Cortex of kidney (tissue), 1 donor: ENCODE measurements around the gene ZNF668.
"Not testable (repeated sequence)": the region's sequence is repeated elsewhere in the genome, so short reads cannot be mapped to it uniquely, and the experiment has no call there.

Experiments used
- DNase-seq: peaks from one replicate; lab custom pipeline; 2025; lab: John Stamatoyannopoulos, UW

Gene ZNF668

DNA sequence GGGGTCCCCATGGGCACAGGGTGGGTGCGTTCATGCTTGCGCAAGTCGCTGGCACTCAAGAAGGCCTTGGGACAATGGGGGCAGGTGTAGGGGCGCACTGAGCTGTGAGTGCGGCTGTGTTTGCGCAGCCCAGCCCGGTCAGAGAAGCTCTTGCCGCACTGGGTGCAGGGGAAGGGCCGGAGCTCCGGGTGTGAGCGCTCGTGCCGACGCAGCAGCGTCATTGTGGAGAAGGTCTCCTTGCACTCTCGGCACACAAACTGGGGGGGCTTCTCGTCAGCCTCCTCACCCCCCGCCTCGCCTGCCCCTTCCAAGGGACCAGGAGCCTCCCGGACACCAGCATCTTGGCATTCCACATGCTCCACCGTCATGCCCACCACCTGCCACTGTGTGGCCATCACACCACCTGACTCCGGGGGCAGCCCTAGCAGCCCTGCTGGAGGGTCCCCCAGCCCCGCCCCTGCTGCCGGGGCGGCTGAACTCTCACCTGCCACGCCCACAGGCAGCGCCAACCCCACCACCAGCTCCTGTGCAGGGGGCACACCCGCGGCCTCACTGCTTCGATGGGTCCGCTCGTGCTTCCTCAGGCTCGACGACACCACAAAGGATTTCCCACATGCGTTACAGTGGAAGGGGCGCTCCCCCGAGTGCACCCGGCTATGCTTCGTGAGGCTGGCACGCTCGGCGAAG, 12.8 kb downstream of the ZNF668 start:
- DNase-seq, result no peak

DNA sequence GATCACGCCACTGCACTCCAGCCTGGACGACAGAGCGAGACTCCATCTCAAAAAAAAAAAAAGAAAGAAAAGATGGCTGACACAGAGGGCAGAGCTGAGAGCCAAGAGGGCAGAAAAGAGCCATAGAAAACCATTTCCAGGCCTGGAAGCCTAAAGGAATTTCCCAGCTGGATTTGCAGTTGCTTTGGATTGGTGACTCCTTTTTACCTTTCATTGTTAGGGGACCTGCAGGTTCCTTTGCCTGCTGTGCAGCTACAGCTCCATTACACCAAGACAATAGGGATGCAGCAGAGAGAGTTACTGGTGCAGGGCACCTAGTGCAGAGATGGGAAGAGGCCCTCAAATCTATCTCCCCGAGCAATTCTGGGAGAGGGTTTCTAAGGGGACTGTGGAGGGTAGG, 18.4 kb downstream of the ZNF668 start:
- no peak for DNase-seq

DNA sequence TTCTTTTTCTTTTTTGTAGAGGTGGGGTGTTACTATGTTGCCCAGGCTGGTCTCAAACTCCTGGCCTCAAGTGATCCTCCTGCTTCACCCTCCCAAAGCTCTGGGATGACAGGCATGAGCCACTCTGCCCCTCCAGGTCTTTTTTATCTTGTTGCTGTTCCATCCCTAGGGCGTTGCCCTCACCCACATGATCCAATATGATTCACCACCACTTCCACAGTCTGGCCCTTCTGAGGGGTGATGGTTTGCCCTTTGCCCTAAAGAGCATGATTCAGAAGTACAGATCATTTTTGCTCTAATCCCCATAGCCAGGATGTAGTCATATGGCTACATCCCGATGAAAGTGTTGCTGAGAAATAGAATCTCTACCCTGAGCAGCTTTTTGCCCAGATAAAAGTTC, 21.9 kb downstream of the ZNF668 start:
- no peak for DNase-seq

DNA sequence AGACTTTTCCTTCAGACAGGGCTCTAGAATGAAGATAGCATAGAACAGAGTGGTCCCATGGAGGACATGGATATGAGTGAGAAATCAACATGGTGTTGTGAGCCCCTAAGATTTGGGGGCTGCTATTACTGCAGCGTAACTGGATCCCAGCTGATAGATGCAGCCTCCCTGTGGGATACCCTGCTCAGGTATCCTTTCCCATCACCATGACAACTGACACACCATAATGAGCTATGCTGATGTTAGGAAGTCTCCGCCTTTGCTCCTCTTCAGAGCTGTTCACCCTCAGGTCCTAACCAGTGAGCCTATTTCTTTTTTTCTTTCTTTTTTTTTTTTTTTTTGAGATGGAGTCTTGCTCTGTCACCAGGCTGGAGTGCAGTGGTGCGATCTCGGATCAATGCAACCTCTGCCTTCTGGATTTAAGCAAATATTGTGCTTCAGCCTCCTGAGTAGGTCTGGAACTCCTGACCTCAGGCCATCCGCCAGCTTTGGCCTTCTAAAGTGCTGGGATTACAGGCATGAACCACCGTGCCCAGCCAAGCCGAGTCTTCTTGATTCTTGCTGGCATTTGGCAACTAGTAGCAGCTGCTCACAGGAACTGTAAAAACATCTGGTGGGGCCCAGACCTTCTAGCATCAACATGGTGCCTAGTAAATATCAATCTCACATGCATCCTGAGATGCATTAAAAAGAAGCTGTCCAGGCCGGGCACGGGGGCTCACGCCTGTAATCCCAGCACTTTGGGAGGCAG, 23.6 kb downstream of the ZNF668 start:
- DNase-seq, result no peak

DNA sequence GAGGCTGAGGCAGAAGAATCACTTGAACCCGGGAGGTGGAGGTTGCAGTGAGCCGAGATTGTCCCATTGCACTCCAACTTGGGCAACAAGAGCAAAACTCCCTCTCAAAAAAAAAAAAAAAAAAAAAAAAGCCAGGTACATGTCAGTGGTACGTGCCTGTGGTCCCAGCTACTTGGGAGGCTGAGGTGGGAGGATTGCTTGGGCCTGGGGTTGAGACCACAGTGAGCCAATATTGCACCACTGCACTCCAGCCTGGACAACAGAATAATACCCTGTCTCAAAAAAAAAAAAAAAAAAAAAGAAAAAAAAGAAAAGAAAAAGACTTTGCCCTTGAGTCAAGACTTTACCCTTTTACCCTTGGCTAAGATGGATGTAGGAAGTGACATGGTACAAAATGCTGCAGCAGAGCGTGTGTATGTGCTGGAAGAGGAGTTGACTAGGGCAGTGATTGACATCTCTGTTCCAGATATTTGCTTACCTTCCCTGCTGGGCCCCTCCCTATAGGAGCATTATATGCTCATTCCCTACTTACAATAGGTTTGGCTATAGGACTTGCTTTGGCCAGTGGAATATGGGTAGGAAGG, 30.1 kb downstream of the ZNF668 start:
- DNase-seq, result no peak

DNA sequence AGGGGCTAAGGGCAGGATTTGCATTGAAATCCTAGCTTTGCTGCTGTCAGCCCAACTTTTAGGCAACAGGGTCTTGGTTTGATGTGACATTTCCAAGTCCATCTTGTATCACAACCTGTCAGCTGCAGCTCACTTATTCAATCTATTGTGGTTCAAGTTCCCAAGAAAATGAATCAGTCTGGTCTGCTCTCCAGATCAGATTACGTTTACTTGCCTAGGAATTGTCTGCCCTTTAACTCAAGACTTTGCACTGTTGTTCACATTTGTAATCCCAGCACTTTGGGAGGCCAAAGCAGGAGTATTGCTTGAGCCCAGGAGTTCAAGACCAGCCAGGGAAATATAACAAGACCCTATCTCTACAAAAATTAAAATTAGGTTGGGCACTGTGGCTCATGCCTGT, 30.7 kb downstream of the ZNF668 start:
- no peak for DNase-seq

DNA sequence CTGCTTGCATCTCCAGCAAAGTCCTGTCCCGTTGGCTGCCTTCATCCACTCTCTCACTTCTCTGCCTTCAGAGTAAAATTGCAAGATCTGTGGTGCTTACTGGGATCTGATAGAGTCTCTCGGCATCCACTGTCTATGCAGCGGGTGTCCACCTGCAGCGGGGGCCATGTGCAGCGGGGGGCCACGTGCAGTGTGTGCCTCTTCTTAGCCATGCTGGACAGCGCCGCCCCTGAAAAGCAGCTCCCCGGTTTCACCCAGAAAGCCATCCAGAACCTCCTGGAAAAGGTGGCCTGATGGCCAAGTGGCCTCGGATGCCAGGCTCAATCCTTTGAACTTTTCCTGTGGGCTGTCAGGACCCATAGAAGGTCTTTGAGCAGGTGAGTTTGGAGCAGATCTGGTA, 31.2 kb downstream of the ZNF668 start:
- no peak for DNase-seq

DNA sequence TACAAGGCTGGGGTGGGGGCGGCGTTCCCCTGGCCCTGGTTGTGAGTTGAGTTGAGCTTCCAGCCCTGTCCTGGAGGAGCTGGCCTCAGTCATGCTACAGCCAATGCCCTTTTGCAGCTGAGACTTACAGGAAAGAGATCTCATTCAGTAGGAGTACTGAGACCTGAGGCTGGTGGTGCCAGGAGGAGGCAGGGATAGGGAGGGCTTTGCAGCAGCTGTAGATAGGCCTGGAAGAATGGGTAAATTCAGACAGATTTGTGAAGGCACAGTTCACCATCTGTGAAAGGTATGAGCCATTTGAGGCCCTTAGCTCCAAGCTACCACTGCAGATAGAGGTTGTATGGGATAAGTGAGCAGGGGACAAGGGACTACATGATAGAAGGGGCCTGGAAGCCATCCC, 35.0 kb downstream of the ZNF668 start:
- DNase-seq, result no peak

DNA sequence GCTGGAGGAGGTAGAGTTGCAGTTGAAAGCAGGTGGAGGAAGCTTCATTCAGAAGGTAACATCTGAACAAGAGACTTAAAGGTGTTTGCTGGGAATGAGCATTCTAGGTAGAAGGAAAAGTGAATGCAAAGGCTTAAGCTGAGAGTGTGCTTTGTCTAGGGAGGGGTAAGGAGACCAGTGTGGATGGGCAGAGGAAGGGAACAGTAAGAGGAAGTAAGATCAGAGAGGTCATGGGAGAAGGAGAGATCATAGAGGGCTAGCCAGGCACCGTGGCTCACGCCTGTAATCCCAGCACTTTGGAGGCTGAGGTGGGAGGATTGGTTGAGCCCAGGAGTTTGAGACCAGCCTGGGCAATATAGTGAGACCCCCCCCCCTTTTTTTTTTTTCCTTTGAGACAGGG, 37.3 kb downstream of the ZNF668 start:
- DNase-seq, result no peak

DNA sequence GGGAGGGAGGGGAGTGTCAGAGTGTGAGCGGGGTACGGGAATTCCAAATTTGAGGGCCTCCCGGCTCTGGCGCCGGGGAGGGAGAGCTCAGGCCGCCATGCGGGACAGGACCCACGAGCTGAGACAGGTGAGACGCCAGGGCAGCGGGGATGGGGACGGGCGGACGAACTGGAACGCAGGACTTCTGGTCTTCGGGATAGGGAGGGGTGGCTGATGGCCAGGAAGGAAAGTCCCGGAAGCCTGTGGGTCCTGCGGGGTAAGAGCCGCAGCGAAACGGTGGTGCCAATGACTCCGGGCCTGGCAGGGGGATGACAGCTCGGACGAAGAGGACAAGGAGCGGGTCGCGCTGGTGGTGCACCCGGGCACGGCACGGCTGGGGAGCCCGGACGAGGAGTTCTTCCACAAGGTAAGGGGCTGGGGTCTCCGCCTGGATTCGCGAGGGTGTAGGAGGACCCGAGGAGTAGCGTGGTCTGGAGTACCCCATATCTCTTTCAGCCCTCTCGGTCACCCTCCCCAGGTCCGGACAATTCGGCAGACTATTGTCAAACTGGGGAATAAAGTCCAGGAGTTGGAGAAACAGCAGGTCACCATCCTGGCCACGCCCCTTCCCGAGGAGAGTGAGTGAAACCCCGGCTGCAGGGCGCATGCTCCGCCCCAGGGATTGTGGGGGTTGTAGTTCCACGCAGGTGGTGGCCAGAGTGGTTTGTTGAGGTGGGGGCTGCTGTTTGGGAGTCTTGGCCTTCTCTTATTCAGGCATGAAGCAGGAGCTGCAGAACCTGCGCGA, 40.1 kb downstream of the ZNF668 start:
- no peak for DNase-seq

DNA sequence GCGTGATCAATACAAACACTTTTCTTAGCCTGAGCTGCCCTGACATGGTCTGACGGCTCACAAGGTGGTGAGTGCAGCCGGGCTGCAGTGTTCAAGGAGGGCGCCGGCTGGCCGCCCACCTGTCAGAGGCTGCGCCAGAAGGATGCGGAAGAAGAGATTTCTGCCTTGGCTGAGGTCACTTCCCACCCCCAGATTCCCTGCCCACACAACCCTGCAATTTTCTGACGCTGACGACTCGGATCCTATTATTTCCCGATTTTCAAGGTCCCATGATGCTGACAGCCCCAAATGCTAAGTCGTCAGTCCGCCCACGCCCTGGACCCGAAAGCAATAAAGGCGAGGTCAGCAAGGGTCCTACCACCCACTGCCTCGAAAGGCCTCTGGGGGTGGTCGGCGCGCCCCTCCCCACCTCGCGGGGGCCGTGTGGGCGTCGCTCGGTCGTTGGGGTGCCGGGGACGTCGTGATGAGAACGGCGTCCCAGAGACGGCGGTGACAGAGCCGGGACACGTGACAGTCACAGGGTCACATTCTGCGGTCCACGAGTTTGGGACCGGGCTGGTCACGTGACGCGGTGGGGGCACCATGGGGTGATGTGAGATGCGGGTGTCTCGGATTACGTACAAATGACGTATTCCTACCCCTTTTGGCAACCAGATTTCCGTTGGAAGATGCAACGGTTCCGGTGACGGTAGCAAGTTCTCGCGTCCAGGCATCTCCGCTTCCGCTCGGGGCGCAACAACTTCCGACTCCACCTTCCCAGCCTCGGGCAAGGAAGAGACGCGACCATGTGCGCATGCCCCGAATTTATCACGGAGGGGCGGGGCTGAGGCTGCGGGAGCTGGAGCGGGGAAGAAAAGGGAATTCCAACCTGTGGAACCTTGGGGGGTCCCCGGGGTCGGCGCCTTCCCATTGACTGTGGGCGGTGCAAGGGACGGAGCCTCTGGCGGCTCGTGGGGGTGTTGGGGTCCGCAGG, 41.0 kb downstream of the ZNF668 start, which contains the start of gene STX4:
TSS of gene STX4 (plus strand) at position 823 of the 973 bp plus-strand sequence. CDS start 248 bp downstream, outside the sequence.
- DNase-seq, result peak; percentile 65

DNA sequence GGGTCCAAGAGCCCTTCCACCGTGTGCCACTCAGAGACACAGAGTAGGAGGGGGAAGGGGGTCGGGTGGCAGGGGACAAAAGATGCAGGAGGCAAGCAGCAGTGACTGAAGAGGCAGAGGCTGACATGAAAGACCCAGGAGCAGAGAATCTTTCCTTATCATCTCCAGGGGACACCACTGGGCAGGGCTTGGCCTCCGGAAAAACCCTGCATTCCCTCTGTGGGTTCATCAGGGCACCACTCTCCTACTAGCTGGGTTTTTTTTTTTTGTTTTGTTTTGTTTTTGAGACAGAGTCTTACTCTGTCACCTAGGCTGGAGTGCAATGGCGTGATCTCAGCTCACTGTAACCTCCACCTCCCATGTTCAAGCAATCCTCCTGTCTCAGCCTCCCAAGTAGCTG, 42.8 kb downstream of the ZNF668 start:
- no peak for DNase-seq

DNA sequence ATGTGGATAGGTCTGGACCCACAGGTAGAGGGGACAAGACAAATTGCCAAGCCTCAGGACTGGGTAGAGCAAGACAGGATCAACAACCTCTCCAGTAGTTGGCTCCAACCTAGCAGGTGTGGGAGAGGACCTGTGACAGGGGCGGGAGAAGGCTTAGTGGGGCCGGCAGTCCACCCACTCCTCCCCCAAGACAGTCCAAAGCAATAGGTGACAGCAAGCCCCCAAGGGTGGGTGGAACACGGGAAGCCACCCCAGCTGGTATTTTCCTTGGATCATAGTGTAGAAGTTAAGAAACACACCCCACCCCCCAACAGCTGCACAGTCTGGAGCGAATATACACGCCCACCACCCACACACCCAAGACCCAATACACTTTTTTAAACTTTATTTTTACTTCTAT, 44.8 kb downstream of the ZNF668 start:
- no peak for DNase-seq

DNA sequence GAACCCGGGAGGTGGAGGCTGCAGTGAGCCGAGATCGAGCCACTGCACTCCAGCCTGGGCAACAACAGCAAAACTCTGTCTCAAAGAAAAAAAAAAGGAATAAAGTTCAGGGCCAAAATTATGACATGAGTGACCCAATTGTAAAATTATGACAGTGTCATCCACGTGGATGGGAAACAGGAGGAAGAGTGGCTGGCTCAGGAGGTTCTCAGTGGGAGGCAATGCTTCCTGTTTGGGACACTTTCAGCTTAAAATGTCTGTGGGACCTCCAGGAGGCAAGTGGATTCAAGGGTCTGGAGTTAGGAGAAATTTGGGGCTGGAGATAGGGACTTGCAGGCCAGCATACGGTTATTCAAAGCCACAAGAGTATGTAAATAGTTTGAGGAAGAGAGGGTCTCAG, 48.7 kb downstream of the ZNF668 start:
- DNase-seq, result no peak

DNA sequence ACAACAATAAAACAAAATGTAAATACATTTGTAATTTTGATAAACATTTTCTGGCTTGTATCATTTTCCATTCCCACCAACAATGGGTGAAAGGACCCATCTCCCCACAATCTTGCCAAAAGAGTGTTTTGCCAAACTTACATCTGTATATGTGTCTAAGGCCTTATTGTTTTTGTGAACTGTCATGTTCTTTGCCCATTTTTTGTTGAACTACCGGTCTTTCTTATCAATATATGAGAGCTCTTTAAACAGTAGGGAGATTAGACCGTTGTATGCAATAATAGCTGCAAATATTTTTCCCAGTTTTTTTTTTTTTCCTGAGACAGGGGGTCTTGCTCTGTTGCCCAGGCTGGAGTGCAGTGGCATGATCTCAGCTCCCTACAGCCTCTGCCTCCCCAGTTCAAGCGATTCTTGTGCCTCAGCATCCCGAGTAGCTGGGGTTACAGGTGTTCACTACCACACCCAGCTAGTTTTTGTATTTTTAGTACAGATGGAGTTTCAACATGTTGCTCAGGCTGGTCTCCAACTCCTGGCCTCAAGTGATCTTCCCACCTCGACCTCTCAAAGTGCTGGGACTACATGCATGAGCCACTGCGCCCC, 50.3 kb downstream of the ZNF668 start:
- no peak for DNase-seq

DNA sequence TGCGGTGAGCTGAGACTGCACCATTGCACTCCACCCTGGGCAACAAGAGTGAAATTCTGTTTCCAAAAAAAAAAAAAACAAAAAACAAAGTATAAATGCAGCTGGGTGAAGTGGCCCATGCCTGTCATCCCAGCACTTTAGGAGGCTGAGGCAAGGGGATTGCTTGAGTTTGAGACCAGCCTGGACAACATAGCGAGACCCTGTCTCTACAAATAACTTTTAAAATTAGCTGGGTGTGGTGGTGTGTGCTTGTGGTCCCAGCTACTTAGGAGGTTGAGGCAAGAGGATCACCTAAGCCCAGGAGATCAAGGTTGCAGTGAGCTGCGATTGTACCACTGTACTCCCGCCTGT, 50.8 kb downstream of the ZNF668 start:
- DNase-seq, result no peak

DNA sequence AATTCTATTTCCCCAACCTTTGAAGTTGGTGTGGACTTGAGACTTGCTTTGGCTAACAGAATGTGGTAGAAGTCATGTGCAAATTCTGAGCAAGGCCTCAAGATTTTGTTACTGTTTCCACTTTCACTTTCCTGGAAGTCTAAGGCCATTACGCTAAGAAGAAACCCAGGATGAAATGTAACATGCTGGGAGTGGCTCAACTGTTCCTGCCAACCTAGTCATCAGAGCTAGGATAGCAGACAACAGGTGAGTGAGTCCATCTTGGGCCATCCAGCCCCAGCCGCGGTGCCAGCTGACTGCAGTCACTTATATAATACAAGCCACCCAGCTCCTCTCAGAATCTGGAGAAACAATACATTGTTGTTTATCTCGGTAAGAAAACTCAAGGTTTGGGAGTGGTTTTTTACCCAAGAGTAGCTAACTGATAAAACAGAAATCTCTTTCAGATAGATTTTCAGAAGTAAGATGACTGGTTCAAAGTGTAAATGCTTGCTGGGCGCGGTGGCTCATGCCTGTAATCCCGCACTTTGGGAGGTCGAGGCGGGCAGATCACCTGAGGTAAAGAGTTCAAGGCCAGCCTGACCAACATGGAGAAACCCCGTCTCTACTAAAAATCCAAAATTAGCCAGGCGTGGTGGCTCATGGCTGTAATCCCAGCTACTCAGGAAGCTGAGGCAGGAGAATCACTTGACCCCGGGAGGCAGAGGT, 51.3 kb downstream of the ZNF668 start:
- DNase-seq, result no peak

DNA sequence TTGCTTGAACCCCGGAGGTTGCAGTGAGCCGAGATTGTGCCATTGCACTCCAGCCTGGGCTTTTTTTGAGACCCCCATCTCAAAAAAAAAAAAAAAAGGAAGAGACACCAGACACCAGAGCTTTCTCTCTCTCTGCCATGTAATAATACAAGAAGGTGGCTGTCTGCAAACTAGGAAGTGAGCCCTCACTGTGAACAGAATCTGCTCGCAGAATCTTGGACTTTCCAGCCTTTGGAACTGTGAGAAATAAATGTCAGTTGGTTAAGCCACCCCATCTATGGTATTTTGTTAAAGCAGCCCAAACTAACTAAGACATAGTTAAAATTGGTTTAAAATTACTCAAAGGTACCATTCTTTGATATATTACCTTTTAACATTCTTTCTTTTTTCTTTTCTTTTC, 53.5 kb downstream of the ZNF668 start:
- DNase-seq, result no peak

DNA sequence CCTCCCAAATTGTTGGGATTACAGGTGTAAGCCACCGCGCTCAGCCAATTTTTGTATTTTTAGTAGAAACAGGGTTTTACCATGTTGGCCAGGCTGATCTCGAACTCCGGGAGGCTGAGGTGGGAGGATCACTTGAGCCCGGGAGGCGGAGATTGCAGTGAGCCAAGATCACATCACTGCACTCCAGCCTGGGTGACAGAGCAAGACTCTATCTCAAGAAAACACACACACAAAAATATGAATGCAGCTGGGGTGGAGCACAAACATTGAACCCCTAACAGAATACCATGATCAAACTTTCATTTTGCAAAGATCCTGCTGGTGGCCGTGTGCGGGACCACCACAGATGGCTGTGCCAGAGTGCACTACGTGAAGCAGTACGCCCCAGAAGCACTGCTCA, 56.3 kb downstream of the ZNF668 start:
- DNase-seq, result not testable (repeated sequence)

DNA sequence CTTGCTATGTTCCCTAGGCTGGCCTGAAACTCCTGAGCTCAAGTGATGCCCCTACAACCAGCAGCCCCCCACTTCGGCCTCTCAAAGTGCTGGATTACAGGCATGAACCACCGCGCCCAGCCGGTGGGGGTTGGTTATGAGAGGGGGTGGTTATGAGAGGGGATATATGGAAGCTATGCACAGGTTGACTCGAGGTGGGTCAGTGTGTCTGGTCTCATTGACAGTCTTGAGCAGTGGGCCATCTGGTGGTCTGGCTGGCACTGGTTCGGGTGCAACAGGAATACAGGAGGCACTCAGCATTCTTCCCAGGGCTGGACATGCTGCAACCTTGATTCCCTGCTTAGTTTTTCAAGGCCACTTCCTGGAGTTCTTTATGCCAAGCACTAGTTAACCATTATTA, 58.0 kb downstream of the ZNF668 start:
- DNase-seq, result no peak
